Mesothelial cell of epicardium (in vitro differentiated cells): ENCODE measurements around the gene POU2F1. TPM values are rescaled to one million over a fixed set of nuclear protein-coding genes. Genes with fewer than 3 reads are reported as not detected.

Source experiments
- DNase-seq, 2 experiments: peaks; one replicate each; pipeline ENCODE4 v3.0.0; 2021; ENCODE audit warnings: low spot score in 2 of 2; ENCODE audit not compliant: unreplicated experiment in 2 of 2
- H3K27ac Mint-ChIP-seq: 2 replicates; pipeline ENCODE4 v1.8.0; 2021; ENCODE audit warnings: mixed read lengths
- H3K27me3 Mint-ChIP-seq: 2 replicates; pipeline ENCODE4 v1.8.0; 2021; ENCODE audit warnings: low read depth, mixed read lengths
- H3K36me3 Mint-ChIP-seq: 2 replicates; pipeline ENCODE4 v1.8.0; 2021; ENCODE audit warnings: mixed read lengths
- H3K4me1 Mint-ChIP-seq: 2 replicates; pipeline ENCODE4 v1.8.0; 2021; ENCODE audit warnings: mixed read lengths
- H3K4me3 Mint-ChIP-seq: 2 replicates; pipeline ENCODE4 v1.8.0; 2021; ENCODE audit warnings: mild to moderate bottlenecking, moderate library complexity, mixed read lengths
- H3K9me3 Mint-ChIP-seq: 2 replicates; pipeline ENCODE4 v1.8.0; 2021; ENCODE audit warnings: mixed read lengths
- CTCF ChIP-seq: fragments of 200-600 bp; sonication (generic); IDR thresholded peaks from one replicate; pipeline ENCODE4 v1.5.0; 2021; ENCODE audit warnings: antibody characterized with exemption; ENCODE audit not compliant: unreplicated experiment
- total RNA-seq: library from RNA; stranded (reverse); gene quantifications from 3 replicates; pipeline ENCODE4 v1.2.1, GENCODE V29; 2021

POU2F1 gene
- total RNA-seq, 1 donor from 2014 or later: 32.8 TPM

GRCh38 chr1:167331650-167332049 lies 111.0 kb downstream of the POU2F1 start:
- no peak overlapping the region for H3K27ac Mint-ChIP-seq
- H3K9me3 Mint-ChIP-seq: no peaks in the 10 kb centered on the region
- H3K36me3 Mint-ChIP-seq: peaks cover 7% of the 10 kb centered on the region
- H3K4me1 Mint-ChIP-seq: peaks cover 5% of the 10 kb centered on the region
- TF ChIP-seq CTCF: no peak
- DNase-seq: no peak
- no peaks in the 10 kb centered on the region for H3K27me3 Mint-ChIP-seq
- no peak overlapping the region for H3K4me3 Mint-ChIP-seq

- Mint-ChIP-seq H3K27me3 (no peaks in the 10 kb centered on the region), H3K36me3 (peaks cover 13% of the 10 kb centered on the region), H3K9me3 (peaks cover 5% of the 10 kb centered on the region), H3K4me1 (peaks cover 5% of the 10 kb centered on the region), H3K4me3 (no peak overlapping the region), H3K27ac (no peak overlapping the region)
- TF ChIP-seq CTCF: no peak
- no peak for DNase-seq
Measured at GRCh38 chr1:167332503-167332902, 111.8 kb downstream of the POU2F1 start.

GRCh38 chr1:167333124-167333523 lies 112.4 kb downstream of the POU2F1 start:
- Mint-ChIP-seq H3K27ac (no peak overlapping the region), H3K36me3 (peaks cover 19% of the 10 kb centered on the region), H3K4me1 (peaks cover 5% of the 10 kb centered on the region), H3K27me3 (no peaks in the 10 kb centered on the region), H3K9me3 (peaks cover 8% of the 10 kb centered on the region), H3K4me3 (no peak overlapping the region)
- no peak for TF ChIP-seq CTCF
- DNase-seq: no peak

GRCh38 chr1:167333703-167334102 lies 113.0 kb downstream of the POU2F1 start:
- no peak for TF ChIP-seq CTCF
- peaks cover 22% of the 10 kb centered on the region for H3K36me3 Mint-ChIP-seq
- no peak overlapping the region for H3K4me3 Mint-ChIP-seq
- peaks cover 5% of the 10 kb centered on the region for H3K4me1 Mint-ChIP-seq
- H3K9me3 Mint-ChIP-seq: peaks cover 14% of the 10 kb centered on the region
- no peak overlapping the region for H3K27ac Mint-ChIP-seq
- H3K27me3 Mint-ChIP-seq: no peaks in the 10 kb centered on the region
- DNase-seq: no peak

GRCh38 chr1:167339405-167339804 lies 118.7 kb downstream of the POU2F1 start:
- Mint-ChIP-seq H3K27ac (no peak overlapping the region), H3K27me3 (no peaks in the 10 kb centered on the region), H3K4me3 (no peak overlapping the region), H3K4me1 (no peaks in the 10 kb centered on the region), H3K9me3 (peaks cover 20% of the 10 kb centered on the region), H3K36me3 (peaks cover 37% of the 10 kb centered on the region)
- TF ChIP-seq CTCF: no peak
- DNase-seq: no peak

GRCh38 chr1:167342846-167343245 lies 122.2 kb downstream of the POU2F1 start:
- Mint-ChIP-seq H3K27ac (no peak overlapping the region), H3K9me3 (peaks cover 16% of the 10 kb centered on the region), H3K4me3 (no peak overlapping the region), H3K4me1 (no peaks in the 10 kb centered on the region), H3K36me3 (peaks cover 24% of the 10 kb centered on the region), H3K27me3 (no peaks in the 10 kb centered on the region)
- DNase-seq: no peak
- TF ChIP-seq CTCF: no peak
